B cell (primary cell): Measurements from ENCODE around the gene SH3D19. TPM values are rescaled to one million over a fixed set of nuclear protein-coding genes. Genes with fewer than 3 reads are reported as not detected.

ENCODE experiments used
- ATAC-seq: fragments of 200-7000 bp; cut with Tn5 transposase; one replicate; pipeline ENCODE4 v1.10.0; 2021; ENCODE audit warnings: low read depth, mild to moderate bottlenecking, moderate number of reproducible peaks, moderate library complexity
- CTCF ChIA-PET: fragments of 350-600 bp; sonication (Branson Sonifier 250); formaldehyde crosslinking; loops from one replicate; lab custom pipeline; 2021; ENCODE audit warnings: antibody characterized with exemption, inconsistent platforms; lab: Charles Lee
- POLR2A ChIA-PET: fragments of 350-600 bp; sonication (Branson Sonifier 250); formaldehyde crosslinking; loops from one replicate; lab custom pipeline; 2021; ENCODE audit warnings: antibody characterized with exemption; lab: Charles Lee
- DNase-seq: peaks from one replicate; pipeline ENCODE4 v3.0.0; 2013
- H2AFZ ChIP-seq: 2 replicates; pipeline ENCODE4 v1.6.1; 2012; ENCODE audit warnings: mild to moderate bottlenecking, low read depth, low read length; ENCODE audit not compliant: insufficient read depth, poor library complexity, severe bottlenecking
- H3K27ac ChIP-seq, 2 donors: 1 replicate in 1 of 2; 2 replicates in 1 of 2; pipeline ENCODE4 v1.5.1; 2012 to 2013; ENCODE audit warnings: low read length in 2 of 2, mild to moderate bottlenecking in 2 of 2, moderate library complexity in 1 of 2
- H3K27me3 ChIP-seq, 4 experiments: fragments of 200-600 bp in 1 of 4; sonication (generic) in 1 of 4; replicated peaks in 1 of 4; 1 replicate in 2 of 4; 2 replicates in 2 of 4; pipeline versions ENCODE4 v1.6.1 to v1.7.0; 2013 to 2016; ENCODE audit warnings: low read length in 3 of 4, mild to moderate bottlenecking in 2 of 4, mixed read lengths in 1 of 4, moderate library complexity in 1 of 4; ENCODE audit not compliant: insufficient read depth in 4 of 4, control insufficient read depth in 3 of 4; ENCODE audit errors: control extremely low read depth in 1 of 4
- H3K36me3 ChIP-seq, 2 experiments: replicated peaks in 1 of 2; 1 replicate in 1 of 2; 2 replicates in 1 of 2; pipeline versions ENCODE4 v1.6.1 to v1.7.1; 2013; ENCODE audit warnings: low read length in 1 of 2; ENCODE audit not compliant: insufficient read depth in 2 of 2, control insufficient read depth in 1 of 2; ENCODE audit errors: control extremely low read depth in 1 of 2, extremely low read depth in 1 of 2
- H3K4me1 ChIP-seq, 2 donors: fragments of 200-600 bp in 1 of 2; sonication (generic) in 1 of 2; 1 replicate in 1 of 2; 2 replicates in 1 of 2; pipeline versions ENCODE4 v1.5.1 to v1.6.1; 2013 to 2017; ENCODE audit warnings: low read length in 2 of 2; ENCODE audit not compliant: control insufficient read depth in 2 of 2, insufficient read depth in 2 of 2
- H3K4me2 ChIP-seq: replicated peaks from 2 replicates; pipeline ENCODE3; 2012; ENCODE audit warnings: mild to moderate bottlenecking, low read depth, low read length; ENCODE audit not compliant: poor library complexity, severe bottlenecking
- H3K4me3 ChIP-seq, 5 experiments: fragments of 200-600 bp in 1 of 5; sonication (generic) in 1 of 5; 1 replicate in 3 of 5; 2 replicates in 2 of 5; pipeline versions ENCODE4 v1.5.1 to v1.7.0; 2011 to 2016; ENCODE audit warnings: low read length in 4 of 5, mild to moderate bottlenecking in 4 of 5, low read depth in 2 of 5, control low read depth in 1 of 5, moderate library complexity in 1 of 5; ENCODE audit not compliant: insufficient read depth in 1 of 5; ENCODE audit errors: control extremely low read depth in 1 of 5, extremely low read depth in 1 of 5
- H3K79me2 ChIP-seq: fragments of 200-600 bp; sonication (generic); one replicate; pipeline ENCODE4 v1.6.0; 2016; ENCODE audit warnings: low read length; ENCODE audit not compliant: control insufficient read depth, insufficient read depth
- H3K9ac ChIP-seq: fragments of 200-600 bp; sonication (generic); 2 replicates; pipeline ENCODE4 v1.6.1; 2017; ENCODE audit warnings: mild to moderate bottlenecking, low read length, moderate library complexity
- H3K9me3 ChIP-seq, 3 donors: one replicate each; pipeline versions ENCODE4 v1.6.1 to v1.7.1; 2013; ENCODE audit warnings: low read length in 2 of 3; ENCODE audit not compliant: control insufficient read depth in 2 of 3, insufficient read depth in 1 of 3; ENCODE audit errors: control extremely low read depth in 1 of 3
- H4K20me1 ChIP-seq: 2 replicates; pipeline ENCODE4 v1.6.0; 2012; ENCODE audit warnings: mild to moderate bottlenecking, low read length; ENCODE audit not compliant: insufficient read depth, control insufficient read depth, poor library complexity, severe bottlenecking
- H3K27ac Mint-ChIP-seq: one replicate; pipeline ENCODE4 v1.8.0; 2021; ENCODE audit warnings: mixed read lengths
- H3K27me3 Mint-ChIP-seq: one replicate; pipeline ENCODE4 v1.8.0; 2021; ENCODE audit warnings: mixed read lengths
- H3K4me1 Mint-ChIP-seq: one replicate; pipeline ENCODE4 v1.8.0; 2021; ENCODE audit warnings: mixed read lengths
- H3K4me3 Mint-ChIP-seq: one replicate; pipeline ENCODE4 v1.8.0; 2021; ENCODE audit warnings: mixed read lengths
- H3K9me3 Mint-ChIP-seq: one replicate; pipeline ENCODE4 v1.8.0; 2022; ENCODE audit warnings: mixed read lengths; ENCODE audit not compliant: insufficient read depth
- CTCF ChIP-seq: fragments of 200-600 bp; IDR thresholded peaks from one replicate; pipeline ENCODE4 v1.8.0; 2022; ENCODE audit warnings: antibody characterized with exemption, mild to moderate bottlenecking
- EZH2 ChIP-seq: IDR thresholded peaks from 2 replicates; pipeline ENCODE4 v1.6.1; 2012; ENCODE audit warnings: borderline replicate concordance, low read depth, mild to moderate bottlenecking, moderate library complexity, low read length; ENCODE audit not compliant: insufficient read depth, poor library complexity, severe bottlenecking
- WGBS: methylation state at CpG from one replicate; pipeline ENCODE4 v1.1.5; 2013; ENCODE audit warnings: missing lambda C conversion rate; ENCODE audit not compliant: insufficient coverage; 5-methylcytosine and 5-hydroxymethylcytosine counted together
- intact Hi-C: fragments of 100-400 bp; cut with micrococcal nuclease; formaldehyde crosslinking; loops from one replicate; pipeline ENCODE4 v1.10.0; 2022
- polyA plus RNA-seq: library from polyadenylated mRNA; depleted of rRNA; stranded (reverse); fragments of >200 nt; gene quantifications from 2 replicates; pipeline ENCODE4 v1.2.3, GENCODE V29; 2012
- total RNA-seq, 2 donors: library from RNA; stranded (reverse); fragments of 120-200 nt in 1 of 2; gene quantifications; 1 replicate in 1 of 2; 2 replicates in 1 of 2; pipeline versions ENCODE4 v1.2.3 to v1.2.4, GENCODE V29; 2013 to 2022

SH3D19 gene
- total and polyA plus RNA-seq, 2 donors (not counting 1 experiment from before 2014, with no cell fraction given) = 0.01 TPM; not detected in 1

GRCh38 chr4:151219091-151219490 lies 106.3 kb downstream of the SH3D19 start:
- no peak overlapping the region for H3K4me3 Mint-ChIP-seq
- no peaks in the 10 kb centered on the region for H3K9me3 ChIP-seq
- no peak overlapping the region for H3K4me2 ChIP-seq
- intact Hi-C loops = no loop called here
- no peaks in the 10 kb centered on the region for H3K36me3 ChIP-seq
- H3K79me2 ChIP-seq = no peaks in the 10 kb centered on the region
- peaks cover 4% of the 10 kb centered on the region for H3K27me3 Mint-ChIP-seq
- TF ChIP-seq EZH2 = no peak
- no peak for TF ChIP-seq CTCF
- ChIA-PET CTCF (no interaction called here), POLR2A (no interaction called here)
- H3K4me1 Mint-ChIP-seq = no peaks in the 10 kb centered on the region
- no peak for ATAC-seq
- H3K4me1 ChIP-seq = no peaks in the 10 kb centered on the region
- no peaks in the 10 kb centered on the region for H3K9me3 Mint-ChIP-seq
- 95% methylated on average over 4 of the region's 4 CpGs for WGBS
- H3K9ac ChIP-seq = no peak overlapping the region
- H4K20me1 ChIP-seq = no peaks in the 10 kb centered on the region
- no peak for DNase-seq
- no peak overlapping the region for H3K27ac Mint-ChIP-seq
- no peaks in the 10 kb centered on the region for H3K27me3 ChIP-seq
- H3K27ac ChIP-seq = no peak overlapping the region
- no peak overlapping the region for H3K4me3 ChIP-seq
- H2AFZ ChIP-seq = no peak overlapping the region

- H3K27me3 Mint-ChIP-seq = peaks cover 4% of the 10 kb centered on the region
- no CpG with 5 or more reads among the region's 2 CpGs for WGBS
Observed at GRCh38 chr4:151218343-151218742, 107.1 kb downstream of the SH3D19 start.

More at GRCh38 chr4:151218343-151218742, 107.1 kb downstream of the SH3D19 start:
- no peak for ATAC-seq
- Histone ChIP-seq H3K4me2 (no peak overlapping the region), H3K4me3 (no peak overlapping the region), H3K9ac (no peak overlapping the region), H3K79me2 (no peaks in the 10 kb centered on the region), H4K20me1 (no peaks in the 10 kb centered on the region), H2AFZ (no peak overlapping the region), H3K27me3 (no peaks in the 10 kb centered on the region), H3K9me3 (no peaks in the 10 kb centered on the region), H3K36me3 (no peaks in the 10 kb centered on the region), H3K27ac (no peak overlapping the region), H3K4me1 (no peaks in the 10 kb centered on the region)
- H3K9me3 Mint-ChIP-seq = no peaks in the 10 kb centered on the region
- no peak overlapping the region for H3K27ac Mint-ChIP-seq
- intact Hi-C loops = no loop called here
- ChIA-PET POLR2A (no interaction called here), CTCF (no interaction called here)
- no peak overlapping the region for H3K4me3 Mint-ChIP-seq
- no peak for TF ChIP-seq CTCF
- no peak for TF ChIP-seq EZH2
- DNase-seq = no peak
- H3K4me1 Mint-ChIP-seq = no peaks in the 10 kb centered on the region
